Choroid plexus epithelial cell (primary cell): Measurements from ENCODE around the gene TMCO5A.

Experiments used
- DNase-seq: peaks from one replicate; pipeline ENCODE4 v3.0.0-alpha.2; 2010; ENCODE audit warnings: low read depth
- H3K4me3 ChIP-seq: 2 replicates; pipeline ENCODE4 v1.5.1; 2011; ENCODE audit warnings: low read depth, mild to moderate bottlenecking, control low read depth, low read length, moderate library complexity
- CTCF ChIP-seq: conservative IDR thresholded peaks from 2 replicates; pipeline ENCODE4 v1.5.1; 2011; ENCODE audit warnings: low read depth, mild to moderate bottlenecking, control low read depth, inconsistent platforms, low read length, moderate library complexity

Gene TMCO5A

GRCh38 chr15:37995461-37996347 lies 61.3 kb downstream of the TMCO5A start:
- DNase-seq: peak; percentile 88
- peak; percentile 66 for TF ChIP-seq CTCF
- H3K4me3 ChIP-seq: peak overlapping the region; percentile 21
